Measurements from ENCODE around the gene IARS1. TPM values are rescaled to one million over a fixed set of nuclear protein-coding genes. Genes with fewer than 3 reads are reported as not detected.

Gene IARS1
- total and polyA plus RNA-seq, 2 of the 8 experiments (the other 6 are each of a cell fraction or from before 2014, with no cell fraction given): 74.9 to 243 TPM

- no peak overlapping the region for H3K23ac ChIP-seq (ENCODE audit: insufficient read length)
- H3K56ac ChIP-seq (replicated peaks; ENCODE audit: insufficient read length, low read depth, low read length): no peak overlapping the region
- FAIRE-seq (no peak), DNase-seq (ENCODE audit: low read depth in 1 of 2, low spot score in 2 of 2) (no peak)
- CTCF ChIA-PET (ENCODE audit: partially characterized antibody): no interaction called here
- peaks cover 11 to 60% (median 39%) of the 10 kb centered on the region in 4 experiments for H3K36me3 ChIP-seq (ENCODE audit: control insufficient read depth in 2 of 4, insufficient read depth in 4 of 4, low read length in 3 of 4)
- H4K20me1 ChIP-seq (replicated peaks in 1 of 2; ENCODE audit: control insufficient read depth in 1 of 2, insufficient read depth in 2 of 2, low read length in 2 of 2): no peaks in the 10 kb centered on the region
- no peak overlapping the region for H3K4me3 ChIP-seq (ENCODE audit: extremely low read depth in 1 of 4, insufficient read depth in 2 of 4, low read depth in 3 of 4, low read length in 4 of 4)
- no peak overlapping the region for H2BK20ac ChIP-seq (ENCODE audit: low read length)
- no peak overlapping the region for H4K5ac ChIP-seq (ENCODE audit: insufficient read length, low read depth, low read length)
- no peak overlapping the region for H2BK15ac ChIP-seq (ENCODE audit: low read length)
- H2BK120ac ChIP-seq (replicated peaks; ENCODE audit: low read depth, low read length): no peak overlapping the region
- H3K79me2 ChIP-seq (ENCODE audit: control insufficient read depth in 1 of 2, insufficient read depth in 2 of 2, low read length in 2 of 2): peaks cover 0 to 5% of the 10 kb centered on the region in 2 experiments; a peak in 3 of 4 replicates
- no peak overlapping the region for H2BK12ac ChIP-seq (ENCODE audit: low read depth, low read length)
- 84% methylated on average over 3 of the region's 3 CpGs; no CpG with 5 or more reads in 1 of the 2 experiments for WGBS, 2 experiments (ENCODE audit: extremely low coverage in 1 of 2, insufficient coverage in 1 of 2, insufficient read length in 1 of 2, insufficient replicate concordance in 2 of 2, low coverage in 1 of 2, low lambda C conversion rate in 2 of 2, missing lambda C conversion rate in 1 of 2)
- no peak overlapping the region for H4K8ac ChIP-seq (ENCODE audit: extremely low read depth, insufficient read depth, low read length)
- H3K4ac ChIP-seq (replicated peaks; ENCODE audit: insufficient read length, low read depth, low read length): no peak overlapping the region
- no peak overlapping the region for H2AK5ac ChIP-seq (ENCODE audit: low read depth, low read length)
- H4K91ac ChIP-seq (replicated peaks; ENCODE audit: insufficient read length, low read length): no peak overlapping the region
- no peak overlapping the region for H3K4me2 ChIP-seq (ENCODE audit: insufficient read depth in 1 of 2, low read depth in 2 of 2, low read length in 2 of 2)
- no peak overlapping the region for H3K27ac ChIP-seq (ENCODE audit: low read depth, low read length)
- no peak overlapping the region for H3K18ac ChIP-seq (ENCODE audit: extremely low read depth, low read length)
- no peak overlapping the region for H2AFZ ChIP-seq (ENCODE audit: low read length)
- no peak overlapping the region for H3K14ac ChIP-seq (ENCODE audit: insufficient read length)
- POLR2A ChIA-PET (ENCODE audit: partially characterized antibody): interaction anchor here (2.1 to 2.9 kb wide), 2 partner anchors 19 to 31 kb away, joined by 4 to 11 read pairs; no protein-coding TSS in a partner anchor
- H3K23me2 ChIP-seq (ENCODE audit: low read depth, low read length): peaks cover 2% of the 10 kb centered on the region; the same call in 1 of the 2 replicates
- H2BK5ac ChIP-seq (ENCODE audit: low read depth, low read length): no peak overlapping the region
- no peaks in the 10 kb centered on the region for H3K27me3 ChIP-seq (replicated peaks in 1 of 4; ENCODE audit: control insufficient read depth in 3 of 4, extremely low read depth in 1 of 4, insufficient read depth in 3 of 4, low read length in 3 of 4)
- H3K4me1 ChIP-seq (replicated peaks in 1 of 4; ENCODE audit: control insufficient read depth in 3 of 4, insufficient read depth in 4 of 4, low read length in 3 of 4): peaks cover 0 to 3% (median 0%) of the 10 kb centered on the region in 4 experiments; a peak in 1 of 7 replicates
- TF ChIP-seq SP4 (IDR thresholded peaks at IDR 0.05; ENCODE audit: low read length) (no peak), BCL11A (IDR thresholded peaks at IDR 0.05; ENCODE audit: low read depth in 2 of 2, low read length in 2 of 2) (no peak), CHD2 (IDR thresholded peaks at IDR 0.05; ENCODE audit: low read length) (no peak), EP300 (IDR thresholded peaks at IDR 0.05; ENCODE audit: borderline replicate concordance in 1 of 2, low read depth in 2 of 2, low read length in 2 of 2) (no peak), SRF (IDR thresholded peaks at IDR 0.05; ENCODE audit: low read depth, low read length) (no peak), YY1 (IDR thresholded peaks at IDR 0.05; ENCODE audit: low read depth, low read length) (no peak), USF2 (IDR thresholded peaks at IDR 0.05; ENCODE audit: low read length) (no peak), SP1 (IDR thresholded peaks at IDR 0.05; ENCODE audit: low read depth, low read length) (no peak), CREB1 (IDR thresholded peaks at IDR 0.05) (no peak), RBBP5 (IDR thresholded peaks at IDR 0.05; ENCODE audit: borderline replicate concordance, low read depth, low read length) (no peak)
- 0 out of 2 replicates have a peak, but pooled peaks cover 3% of the 10 kb centered on the region for H3K79me1 ChIP-seq (ENCODE audit: low read depth, low read length)
- H3K9me3 ChIP-seq (ENCODE audit: insufficient read depth in 2 of 2, low read depth in 1 of 2, low read length in 1 of 2): no peaks in the 10 kb centered on the region
- no peak overlapping the region for H3K9ac ChIP-seq (replicated peaks in 1 of 4; ENCODE audit: extremely low read depth in 1 of 4, low read depth in 3 of 4, low read length in 3 of 4)
These were observed 4.5 kb upstream of the IARS1 start for GRCh38 chr9:92298036-92298435.
